Esophagus muscularis mucosa (tissue), 4 donors: ENCODE measurements around the gene KRT82.
"Not testable (repeated sequence)": the region's sequence is repeated elsewhere in the genome, so short reads cannot be mapped to it uniquely, and the experiment has no call there.

ENCODE experiments used
- CTCF ChIP-seq, 3 experiments: fragments of 200-600 bp in 2 of 3; fragments of 450-650 bp in 1 of 3; sonication (generic) in 2 of 3; IDR thresholded peaks; one replicate each; pipeline ENCODE4 v1.5.1; 2017 to 2019; ENCODE audit warnings: antibody characterized with exemption in 3 of 3, mild to moderate bottlenecking in 2 of 3, moderate library complexity in 1 of 3
- EP300 ChIP-seq: sonication (generic); formaldehyde crosslinking; IDR thresholded peaks from one replicate; pipeline ENCODE4 v1.6.1; 2017; ENCODE audit warnings: antibody characterized with exemption
- POLR2A ChIP-seq: fragments of 450-650 bp; IDR thresholded peaks from one replicate; pipeline ENCODE4 v1.6.1; 2017; ENCODE audit warnings: antibody characterized with exemption, moderate library complexity, mild to moderate bottlenecking, low read depth
- POLR2AphosphoS5 ChIP-seq, 2 donors: sonication (generic); formaldehyde crosslinking; IDR thresholded peaks; one replicate each; pipeline ENCODE4 v1.6.1; 2017; ENCODE audit warnings: antibody characterized with exemption in 2 of 2

- TF ChIP-seq CTCF (IDR thresholded peaks at IDR 0.05); POLR2A; POLR2AphosphoS5 (IDR thresholded peaks at IDR 0.05); EP300: not testable (repeated sequence)
Measured at GRCh38 chr12:52345041-52345440, 61.1 kb downstream of the KRT82 start.
